Left lung (tissue), 10 donors: Measurements from ENCODE around the gene KIF12. TPM values are rescaled to one million over a fixed set of nuclear protein-coding genes. Genes with fewer than 3 reads are reported as not detected.

Experiments used
- ATAC-seq: fragments of 200-7000 bp; cut with Tn5 transposase; one replicate; pipeline ENCODE4 v1.9.1; 2020; ENCODE audit warnings: moderate library complexity
- DNase-seq, 4 donors: peaks; one replicate each; pipeline ENCODE4 v3.0.0-alpha.2; 2013 to 2020
- H3K27ac ChIP-seq, 2 donors: fragments of 200-600 bp; sonication (generic) in 1 of 2; one replicate each; pipeline versions ENCODE4 v1.5.0 to v1.8.0; 2020 to 2021
- H3K27me3 ChIP-seq, 2 donors: fragments of 200-600 bp; sonication (generic) in 1 of 2; one replicate each; pipeline versions ENCODE4 v1.5.0 to v1.8.0; 2020 to 2021
- H3K36me3 ChIP-seq, 2 donors: fragments of 200-600 bp; sonication (generic) in 1 of 2; one replicate each; pipeline versions ENCODE4 v1.5.0 to v1.8.0; 2020 to 2021
- H3K4me1 ChIP-seq, 2 donors: fragments of 200-600 bp; one replicate each; pipeline ENCODE4 v1.8.0; 2021
- H3K4me3 ChIP-seq, 2 donors: fragments of 200-600 bp; sonication (generic) in 1 of 2; one replicate each; pipeline versions ENCODE4 v1.5.0 to v1.8.0; 2020 to 2021; ENCODE audit warnings: mild to moderate bottlenecking in 1 of 2
- H3K9me3 ChIP-seq, 2 donors: fragments of 200-600 bp; sonication (generic) in 1 of 2; one replicate each; pipeline versions ENCODE4 v1.5.0 to v1.8.0; 2020 to 2021
- CTCF ChIP-seq, 2 donors: fragments of 200-600 bp; sonication (generic) in 1 of 2; IDR thresholded peaks; one replicate each; pipeline versions ENCODE4 v1.5.0 to v1.8.0; 2021; ENCODE audit warnings: antibody characterized with exemption in 2 of 2
- intact Hi-C, 2 donors: fragments of 100-400 bp; cut with DNase I; formaldehyde crosslinking; loops; one replicate each; pipeline versions ENCODE4 v1.11.2 to v1.14.2; 2022
- polyA plus RNA-seq, 6 donors: library from polyadenylated mRNA; unstranded; fragments of 120-200 nt; gene quantifications; one replicate each; pipeline ENCODE4 v1.2.1, GENCODE V29; 2013; ENCODE audit not compliant: insufficient read length in 6 of 6
- total RNA-seq, 2 donors: library from RNA; stranded (reverse); fragmentation: NEBNext Ultra II Directional; extraction: Animal tissue kit (Norgen Biotek cat#: 25700); gene quantifications; one replicate each; pipeline ENCODE4 v1.2.1, GENCODE V29; 2021
- donor health status: DM: no; HTN: yes; CAD: no.
- donor health status: DM: no; HTN: no; CAD: no.

KIF12 gene
- total and polyA plus RNA-seq, 8 donors = 2.4 to 54.7 (median 43.3) TPM

- no peaks in the 10 kb centered on the region for H3K4me1 ChIP-seq
- H3K9me3 ChIP-seq = peaks cover 0 to 11% of the 10 kb centered on the region in 2 donors
- no peaks in the 10 kb centered on the region for H3K36me3 ChIP-seq
- H3K27ac ChIP-seq = no peak overlapping the region
- intact Hi-C loops = no loop called here
- ATAC-seq (no peak), DNase-seq (no peak)
- peaks cover 0 to 8% of the 10 kb centered on the region in 2 donors for H3K27me3 ChIP-seq
- H3K4me3 ChIP-seq = no peak overlapping the region
- no peak for TF ChIP-seq CTCF (IDR thresholded peaks at IDR 0.05)
Observed at GRCh38 chr9:114126247-114127060, 27.4 kb upstream of the KIF12 start.

GRCh38 chr9:114125476-114126013 is 26.5 kb upstream of the KIF12 start:
- Histone ChIP-seq H3K27ac (no peak overlapping the region), H3K4me3 (no peak overlapping the region), H3K36me3 (no peaks in the 10 kb centered on the region), H3K27me3 (peaks cover 0 to 5% of the 10 kb centered on the region in 2 donors), H3K4me1 (no peaks in the 10 kb centered on the region), H3K9me3 (peaks cover 0 to 11% of the 10 kb centered on the region in 2 donors)
- ATAC-seq (no peak), DNase-seq (no peak)
- intact Hi-C loops = no loop called here
- TF ChIP-seq CTCF (IDR thresholded peaks at IDR 0.05) = no peak

- peaks cover 0 to 11% of the 10 kb centered on the region in 2 donors for H3K9me3 ChIP-seq
- peaks cover 0 to 5% of the 10 kb centered on the region in 2 donors for H3K27me3 ChIP-seq
- intact Hi-C loops = no loop called here
- TF ChIP-seq CTCF (IDR thresholded peaks at IDR 0.05) = no peak
- no peaks in the 10 kb centered on the region for H3K4me1 ChIP-seq
- no peak overlapping the region for H3K27ac ChIP-seq
- ATAC-seq (no peak), DNase-seq (no peak)
- H3K36me3 ChIP-seq = no peaks in the 10 kb centered on the region
- no peak overlapping the region for H3K4me3 ChIP-seq
Observed at GRCh38 chr9:114124666-114125475, 25.8 kb upstream of the KIF12 start.

GRCh38 chr9:114124138-114124537 is 25.0 kb upstream of the KIF12 start:
- TF ChIP-seq CTCF (IDR thresholded peaks at IDR 0.05) = no peak
- Histone ChIP-seq H3K27ac (no peak overlapping the region), H3K4me1 (peaks cover 0 to 1% of the 10 kb centered on the region in 2 donors), H3K4me3 (no peak overlapping the region), H3K27me3 (peaks cover 0 to 5% of the 10 kb centered on the region in 2 donors), H3K36me3 (no peaks in the 10 kb centered on the region), H3K9me3 (peaks cover 0 to 11% of the 10 kb centered on the region in 2 donors)
- no peak for DNase-seq
- intact Hi-C loops = no loop called here
- no peak for ATAC-seq
